Measurements from ENCODE around the gene TTC19.
A peak's percentile ranks its signal among the peaks of the same experiment; 100 is the strongest.
"Not testable (repeated sequence)": the region's sequence is repeated elsewhere in the genome, so short reads cannot be mapped to it uniquely, and the experiment has no call there.

Gene TTC19

GRCh38 chr17:15971882-15972281, 27.7 kb upstream of the TTC19 start:
- H3K4me3 ChIP-seq (replicated peaks; ENCODE audit: low read depth, low read length): no peak overlapping the region
- TF ChIP-seq CTCF (IDR thresholded peaks at IDR 0.05; ENCODE audit: low read depth, low read length, missing control alignments): no peak
- no peak for DNase-seq (ENCODE audit: extremely low read depth, low read depth)

- TF ChIP-seq CTCF (IDR thresholded peaks at IDR 0.05; ENCODE audit: low read depth, low read length, missing control alignments): no peak
- DNase-seq (ENCODE audit: extremely low read depth, low read depth): no peak
- no peak overlapping the region for H3K4me3 ChIP-seq (replicated peaks; ENCODE audit: low read depth, low read length)
These were observed 27.1 kb upstream of the TTC19 start for GRCh38 chr17:15972497-15972951.

- TF ChIP-seq CTCF (IDR thresholded peaks at IDR 0.05; ENCODE audit: low read depth, low read length, missing control alignments): no peak
- DNase-seq (ENCODE audit: extremely low read depth, low read depth): no peak
- H3K4me3 ChIP-seq (replicated peaks; ENCODE audit: low read depth, low read length): no peak overlapping the region
These were observed 26.6 kb upstream of the TTC19 start for GRCh38 chr17:15973016-15973415.

- no peak for DNase-seq (ENCODE audit: extremely low read depth, low read depth)
- no peak overlapping the region for H3K4me3 ChIP-seq (replicated peaks; ENCODE audit: low read depth, low read length)
- no peak for TF ChIP-seq CTCF (IDR thresholded peaks at IDR 0.05; ENCODE audit: low read depth, low read length, missing control alignments)
These were observed 25.8 kb upstream of the TTC19 start for GRCh38 chr17:15973834-15974233.

GRCh38 chr17:15977894-15978293, 21.7 kb upstream of the TTC19 start:
- no peak for DNase-seq (ENCODE audit: extremely low read depth, low read depth)
- TF ChIP-seq CTCF (IDR thresholded peaks at IDR 0.05; ENCODE audit: low read depth, low read length, missing control alignments): peak; percentile 8
- H3K4me3 ChIP-seq (replicated peaks; ENCODE audit: low read depth, low read length): no peak overlapping the region

- DNase-seq (ENCODE audit: extremely low read depth, low read depth): no peak
- H3K4me3 ChIP-seq (replicated peaks; ENCODE audit: low read depth, low read length): no peak overlapping the region
- TF ChIP-seq CTCF (IDR thresholded peaks at IDR 0.05; ENCODE audit: low read depth, low read length, missing control alignments): no peak
These were observed 21.0 kb upstream of the TTC19 start for GRCh38 chr17:15978606-15979005.

GRCh38 chr17:15979013-15979412, 20.6 kb upstream of the TTC19 start:
- H3K4me3 ChIP-seq (replicated peaks; ENCODE audit: low read depth, low read length); DNase-seq (ENCODE audit: extremely low read depth, low read depth): not testable (repeated sequence)

Measured in HFF-Myc (cell line).